Skin epidermis (tissue), 12 donors: Measurements from ENCODE around the gene NLRP9.

ENCODE experiments used
- H3K27ac ChIP-seq, 21 experiments: fragments of 200-600 bp; sonication (generic) in 11 of 21; one replicate each; pipeline ENCODE4 v1.5.0; 2020; ENCODE audit warnings: mild to moderate bottlenecking in 3 of 21, inconsistent platforms in 2 of 21, moderate library complexity in 2 of 21
- H3K4me3 ChIP-seq, 7 experiments: fragments of 200-600 bp; sonication (generic) in 2 of 7; one replicate each; pipeline ENCODE4 v1.5.0; 2020; ENCODE audit warnings: inconsistent platforms in 2 of 7, mild to moderate bottlenecking in 2 of 7, moderate library complexity in 1 of 7

The NLRP9 gene

GRCh38 chr19:55705972-55706371, 32.2 kb downstream of the NLRP9 start:
- Histone ChIP-seq H3K27ac (no peak overlapping the region), H3K4me3 (no peak overlapping the region)

DNA sequence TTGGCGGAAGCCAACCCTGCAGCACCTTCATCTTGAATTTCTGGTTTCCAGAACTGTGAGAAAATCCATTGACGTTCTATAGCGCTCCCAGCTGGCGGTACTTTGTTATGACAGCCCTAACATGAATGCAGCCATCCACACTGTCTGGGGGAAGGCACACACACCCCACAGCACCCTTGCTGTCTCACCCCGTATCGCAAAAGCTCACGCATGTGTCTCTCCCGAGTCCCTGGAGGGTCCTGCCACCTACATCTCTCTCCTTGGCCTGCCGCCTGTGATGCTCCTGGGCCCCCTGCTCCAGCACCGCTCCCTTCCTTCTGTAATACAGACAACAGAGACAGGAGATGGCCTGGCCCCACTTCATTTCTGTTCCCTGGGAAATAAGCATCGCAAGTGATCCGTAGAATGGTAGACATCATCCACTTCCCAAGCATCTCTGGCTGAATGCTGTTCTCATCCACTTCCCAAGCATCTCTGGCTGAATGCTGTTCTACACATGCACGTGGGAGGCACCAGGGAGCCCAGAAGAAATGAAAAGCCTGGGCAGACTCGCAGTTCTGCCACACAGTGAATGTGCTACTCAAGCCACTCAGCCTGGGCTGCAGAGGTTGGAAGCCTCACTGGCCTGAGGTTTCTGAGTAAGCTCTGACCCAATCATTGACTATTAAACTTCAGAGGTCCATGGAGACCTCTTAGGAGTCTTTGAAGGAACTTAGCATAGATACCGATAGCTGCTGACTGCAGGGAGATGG, 33.5 kb downstream of the NLRP9 start:
- H3K4me3 ChIP-seq, result no peak overlapping the region

GRCh38 chr19:55703790-55704215, 34.4 kb downstream of the NLRP9 start:
- H3K27ac ChIP-seq, result no peak overlapping the region

More for the DNA sequence above, 33.5 kb downstream of the NLRP9 start:
- H3K27ac ChIP-seq, result no peak overlapping the region

GRCh38 chr19:55702131-55702627, 36.0 kb downstream of the NLRP9 start:
- Histone ChIP-seq H3K27ac (no peak overlapping the region), H3K4me3 (no peak overlapping the region)

More at GRCh38 chr19:55703790-55704215, 34.4 kb downstream of the NLRP9 start:
- no peak overlapping the region for H3K4me3 ChIP-seq

GRCh38 chr19:55700813-55701212, 37.4 kb downstream of the NLRP9 start:
- H3K4me3 ChIP-seq, result no peak overlapping the region
- no peak overlapping the region for H3K27ac ChIP-seq

- Histone ChIP-seq H3K27ac (no peak overlapping the region), H3K4me3 (no peak overlapping the region)
Measured at GRCh38 chr19:55699221-55699620, 39.0 kb downstream of the NLRP9 start.

- H3K4me3 ChIP-seq, result no peak overlapping the region
- H3K27ac ChIP-seq, result no peak overlapping the region
Measured at GRCh38 chr19:55698256-55698655, 39.9 kb downstream of the NLRP9 start.

DNA sequence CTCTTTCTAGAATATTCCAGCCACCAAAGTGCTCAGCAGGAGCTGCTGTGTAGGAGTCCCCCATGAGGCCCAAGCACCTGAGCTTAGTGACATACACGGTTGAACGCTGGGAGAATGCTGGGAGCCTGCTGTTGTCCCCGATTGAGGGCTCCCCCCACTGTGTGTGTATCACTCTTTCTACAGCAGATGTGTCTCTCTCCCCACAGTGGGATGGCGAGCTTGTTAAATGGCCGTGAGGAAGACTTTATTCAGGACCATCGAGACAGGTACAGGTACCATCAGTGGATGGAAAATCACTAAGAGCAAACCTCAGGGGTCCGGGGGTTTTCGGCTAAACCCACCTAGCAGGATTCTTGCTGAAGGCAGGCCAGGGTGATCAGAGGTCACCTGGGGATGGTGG, 40.5 kb downstream of the NLRP9 start:
- no peak overlapping the region for H3K4me3 ChIP-seq
- no peak overlapping the region for H3K27ac ChIP-seq

GRCh38 chr19:55697069-55697440, 41.1 kb downstream of the NLRP9 start:
- no peak overlapping the region for H3K27ac ChIP-seq
- no peak overlapping the region for H3K4me3 ChIP-seq

DNA sequence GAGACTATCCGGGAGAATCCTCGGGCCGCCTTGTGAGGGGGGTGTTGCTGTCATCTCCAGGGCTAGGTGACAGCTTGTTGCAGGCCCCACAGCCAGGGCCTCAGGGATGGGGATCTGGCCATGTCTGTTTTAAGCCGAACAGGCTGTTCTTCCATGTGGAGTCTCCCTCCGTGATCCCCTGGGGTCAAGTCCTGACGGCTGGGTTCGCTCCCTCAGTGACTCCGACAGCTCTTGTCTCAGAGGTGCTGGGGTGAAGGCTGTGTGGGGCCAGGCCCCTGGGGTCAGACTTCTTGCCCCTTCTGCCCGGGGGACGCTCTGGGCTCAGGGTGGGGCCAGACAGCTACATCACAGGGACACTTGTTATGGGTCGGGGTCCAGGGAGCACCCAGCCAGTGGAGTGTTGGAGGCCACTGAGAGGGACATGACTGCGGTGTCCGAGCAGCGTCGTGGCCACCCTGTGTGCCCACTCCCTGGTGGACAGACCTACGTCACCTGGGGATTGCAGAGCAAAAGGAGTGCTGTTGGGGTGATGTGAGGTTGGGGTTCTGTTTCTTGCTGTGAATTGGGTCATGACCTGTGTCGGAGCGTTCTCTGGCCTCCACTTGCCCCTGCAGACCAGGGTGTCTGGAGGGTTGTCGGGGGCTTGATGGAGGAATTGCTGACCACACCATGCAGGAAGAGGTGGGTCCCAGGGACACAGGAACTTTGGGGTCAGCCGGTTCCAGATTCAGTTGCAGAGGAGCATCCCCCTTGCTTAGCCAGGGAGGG, 41.7 kb downstream of the NLRP9 start:
- Histone ChIP-seq H3K4me3 (no peak overlapping the region), H3K27ac (no peak overlapping the region)

DNA sequence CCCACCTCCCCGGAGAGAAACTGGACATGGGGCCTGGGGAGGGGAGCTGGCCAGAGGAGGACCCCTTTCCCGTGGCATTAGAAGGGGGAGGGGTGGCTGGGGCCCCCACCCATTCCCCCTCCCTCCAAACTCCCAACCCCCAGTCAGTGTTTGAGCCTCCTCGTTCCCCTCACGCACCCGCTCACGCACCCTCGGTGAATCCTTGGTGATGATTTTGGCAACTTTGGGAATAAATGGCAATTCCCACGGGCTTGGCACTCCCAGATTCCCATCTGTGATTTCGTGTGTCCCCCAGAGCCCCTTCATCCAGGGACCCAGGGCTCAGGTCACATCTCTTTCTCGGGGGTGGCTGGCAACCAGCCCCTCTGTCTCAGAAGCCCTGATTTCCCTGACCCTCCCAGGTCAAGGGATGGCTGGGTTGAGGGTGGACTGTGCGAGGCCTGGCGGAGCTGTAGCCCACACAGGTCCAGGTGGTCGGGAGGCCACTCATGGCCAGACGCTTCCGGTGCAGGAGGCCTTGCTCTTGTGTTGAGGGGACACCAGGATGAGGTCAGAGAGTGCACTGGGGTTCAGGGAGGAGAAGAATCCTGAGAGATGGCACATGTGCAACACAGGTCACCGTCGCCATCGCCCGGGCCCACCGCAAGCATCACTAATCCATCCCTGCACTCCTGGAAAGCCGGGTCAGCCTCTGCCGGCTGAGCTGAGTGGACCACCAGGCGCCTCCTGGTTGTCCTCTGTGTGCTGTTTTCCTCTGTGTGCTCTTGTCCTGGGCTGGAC, 42.5 kb downstream of the NLRP9 start:
- H3K27ac ChIP-seq, result no peak overlapping the region
- no peak overlapping the region for H3K4me3 ChIP-seq

GRCh38 chr19:55694656-55695491, 43.3 kb downstream of the NLRP9 start:
- Histone ChIP-seq H3K27ac (no peak overlapping the region), H3K4me3 (no peak overlapping the region)

DNA sequence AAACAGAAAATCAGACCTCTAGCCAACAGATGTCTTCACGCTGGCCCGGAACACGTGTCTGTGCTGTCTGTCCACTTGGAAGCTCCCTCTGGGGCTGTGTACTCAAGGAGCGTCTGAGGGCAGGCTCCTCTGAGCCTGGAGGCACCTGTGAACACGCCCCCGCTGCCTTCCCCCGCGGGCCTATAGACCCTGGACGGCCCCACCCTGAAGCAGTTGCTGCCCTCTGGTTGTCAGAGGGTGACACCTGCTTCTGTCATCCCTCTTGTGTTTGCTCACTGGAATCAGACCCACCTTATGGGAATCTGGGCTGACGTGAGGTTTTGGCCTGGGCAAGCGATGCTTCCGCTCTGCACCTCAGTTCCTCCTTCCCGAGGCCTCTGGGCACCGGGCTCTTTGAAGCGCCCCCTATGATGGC, 44.0 kb downstream of the NLRP9 start:
- no peak overlapping the region for H3K27ac ChIP-seq
- no peak overlapping the region for H3K4me3 ChIP-seq

DNA sequence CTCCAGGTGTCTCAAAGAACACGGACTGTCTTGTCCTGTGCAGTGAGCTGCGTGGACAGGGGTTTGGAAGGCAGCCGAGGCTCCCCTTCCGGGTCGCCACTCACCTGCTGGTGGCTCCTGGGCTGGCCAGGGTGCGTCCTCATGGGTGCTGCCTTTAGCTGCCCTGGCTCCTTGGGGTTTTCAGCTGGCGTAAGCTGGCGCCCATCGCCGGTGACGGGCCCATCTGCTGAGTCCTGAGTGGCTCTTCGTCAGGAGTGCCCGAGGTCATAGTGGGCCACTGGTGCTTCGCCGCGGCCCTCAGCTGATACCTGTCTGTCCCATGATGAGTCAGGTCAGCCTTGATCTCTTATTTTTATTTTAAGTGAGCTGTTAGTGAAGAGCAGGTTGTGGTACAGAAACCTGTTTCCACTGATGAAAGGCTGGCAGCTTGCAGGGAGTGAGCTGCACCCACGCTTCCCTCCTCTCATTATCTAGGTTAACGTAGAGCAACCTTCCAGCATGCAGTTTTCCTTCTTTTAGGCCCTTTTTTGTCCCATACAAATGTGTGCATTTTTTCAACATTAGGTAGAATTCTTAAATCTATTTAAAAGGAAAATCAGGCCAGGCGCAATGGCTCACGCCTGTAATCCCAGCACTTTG, 44.7 kb downstream of the NLRP9 start:
- H3K4me3 ChIP-seq, result no peak overlapping the region
- no peak overlapping the region for H3K27ac ChIP-seq

- Histone ChIP-seq H3K27ac (no peak overlapping the region), H3K4me3 (no peak overlapping the region)
Measured at GRCh38 chr19:55692681-55693081, 45.5 kb downstream of the NLRP9 start.

DNA sequence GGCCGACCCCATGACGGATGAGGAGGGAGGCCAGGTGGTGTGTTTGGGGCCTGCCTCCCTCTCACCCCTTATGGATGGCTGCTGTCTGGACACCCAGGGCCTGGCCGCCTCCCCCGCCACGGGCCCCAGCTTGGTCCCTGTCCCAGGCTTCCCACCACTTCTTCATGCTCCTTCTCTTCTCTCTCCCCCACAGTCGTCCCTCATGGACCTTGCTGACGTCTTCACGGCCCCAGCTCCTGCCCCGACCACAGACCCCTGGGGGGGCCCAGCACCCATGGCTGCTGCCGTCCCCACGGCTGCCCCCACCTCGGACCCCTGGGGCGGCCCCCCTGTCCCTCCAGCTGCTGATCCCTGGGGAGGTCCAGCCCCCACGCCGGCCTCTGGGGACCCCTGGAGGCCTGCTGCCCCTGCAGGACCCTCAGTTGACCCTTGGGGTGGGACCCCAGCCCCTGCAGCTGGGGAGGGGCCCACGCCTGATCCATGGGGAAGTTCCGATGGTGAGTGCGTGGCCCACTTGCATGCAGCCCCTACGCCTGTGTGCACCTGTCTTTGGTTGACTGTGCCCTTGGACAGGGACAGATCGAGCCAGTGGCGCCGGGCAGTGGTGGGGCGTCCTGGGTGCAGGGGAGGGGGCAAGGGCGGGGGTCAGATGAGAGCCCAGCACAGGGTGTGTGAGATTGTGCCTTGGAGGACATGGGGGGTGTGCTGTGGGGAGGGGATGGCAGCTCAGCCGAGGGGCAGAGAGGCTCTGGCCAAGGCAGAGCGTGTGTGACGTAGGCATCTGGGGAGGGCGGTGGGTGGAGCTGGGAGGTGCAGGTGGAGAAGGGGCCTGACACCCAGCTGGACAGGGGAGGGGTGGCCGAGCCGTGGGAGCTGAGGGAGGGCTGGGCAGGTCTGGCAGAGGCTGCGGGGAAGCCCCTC, 46.4 kb downstream of the NLRP9 start:
- no peak overlapping the region for H3K27ac ChIP-seq

DNA sequence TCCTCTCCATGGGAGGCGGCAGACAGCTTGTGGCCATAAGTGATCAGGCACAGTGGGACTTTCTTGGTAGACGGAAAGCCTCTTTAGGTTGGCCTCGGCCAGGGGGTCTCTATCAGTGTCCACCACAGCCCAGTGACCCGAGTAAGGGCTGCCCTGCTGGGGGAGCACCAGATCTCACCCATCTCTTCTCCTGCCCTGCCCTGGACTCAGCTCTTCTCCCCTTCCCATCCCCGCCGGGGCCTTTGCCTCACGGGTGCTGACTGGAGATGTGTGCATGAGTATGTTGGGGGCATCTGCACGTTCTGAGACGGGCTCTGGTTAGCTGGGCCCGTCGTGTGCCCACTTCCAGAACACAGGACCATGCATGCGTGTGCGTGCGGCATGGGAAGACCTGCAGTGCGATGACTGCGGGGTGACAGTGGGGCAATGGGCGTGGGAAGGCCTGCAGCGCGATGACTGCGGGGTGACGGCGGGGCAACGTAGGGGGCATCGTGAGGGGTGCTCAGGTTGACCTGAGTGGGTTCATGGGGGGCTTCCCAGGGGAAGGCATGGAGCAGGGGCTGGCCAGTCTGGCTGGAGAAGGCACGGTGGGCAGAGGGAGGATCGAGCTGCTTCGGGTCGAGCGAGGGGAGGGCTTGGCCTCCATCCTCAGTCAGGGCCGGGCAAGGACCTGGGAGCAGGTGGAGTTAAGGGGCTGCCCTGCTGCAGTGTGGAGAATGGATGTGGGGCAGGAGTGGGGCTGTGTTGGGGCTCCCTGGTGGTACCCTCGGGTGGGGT, 47.2 kb downstream of the NLRP9 start:
- no peak overlapping the region for H3K4me3 ChIP-seq
- H3K27ac ChIP-seq, result no peak overlapping the region

More for the DNA sequence above, 46.4 kb downstream of the NLRP9 start:
- no peak overlapping the region for H3K4me3 ChIP-seq
